OCI-LY3 (cell line): ENCODE measurements around the gene CEP162.

Experiments used
- H2AFZ ChIP-seq: fragments of 200-600, 300-600 bp; shearing (Covaris generic); 2 replicates; pipeline ENCODE4 v1.6.0; 2014; ENCODE audit warnings: antibody characterized with exemption, low read depth, low read length
- H3K27ac ChIP-seq: fragments of 200-600, 300-600 bp; sonication (generic); 2 replicates; pipeline ENCODE4 v1.5.1; 2014; ENCODE audit warnings: mild to moderate bottlenecking, low read length, moderate library complexity, mixed read lengths
- H3K27me3 ChIP-seq: fragments of 200-600, 300-600 bp; sonication (generic); 2 replicates; pipeline ENCODE4 v1.6.1; 2014; ENCODE audit warnings: low read depth, low read length, mixed read lengths
- H3K36me3 ChIP-seq: fragments of 200-600, 300-600 bp; sonication (generic); replicated peaks from 2 replicates; pipeline ENCODE3; 2014; ENCODE audit warnings: low read depth, low read length, mixed read lengths
- H3K4me1 ChIP-seq: fragments of 300-600, 200-600 bp; sonication (generic); 2 replicates; pipeline ENCODE4 v1.6.1; 2014; ENCODE audit warnings: low read length, mixed read lengths
- H3K4me2 ChIP-seq: fragments of 200-600, 300-600 bp; sonication (generic); 2 replicates; pipeline ENCODE4 v1.6.1; 2014; ENCODE audit warnings: low read length, mixed read lengths
- H3K4me3 ChIP-seq: fragments of 300-600, 200-600 bp; sonication (generic); 2 replicates; pipeline ENCODE4 v1.5.1; 2014; ENCODE audit warnings: antibody characterized with exemption, mild to moderate bottlenecking, low read length, moderate library complexity
- H3K79me2 ChIP-seq: fragments of 300-600, 200-600 bp; shearing (Covaris generic); 2 replicates; pipeline ENCODE4 v1.6.1; 2014; ENCODE audit warnings: mild to moderate bottlenecking, low read length, mixed read lengths
- H3K9ac ChIP-seq: fragments of 300-600, 200-600 bp; shearing (Covaris generic); 2 replicates; pipeline ENCODE4 v1.6.0; 2014; ENCODE audit warnings: mild to moderate bottlenecking, low read length, moderate library complexity
- H3K9me3 ChIP-seq: fragments of 200-600, 300-600 bp; shearing (Covaris generic); 2 replicates; pipeline ENCODE4 v1.6.1; 2014; ENCODE audit warnings: low read length, mixed read lengths; ENCODE audit not compliant: insufficient read depth
- H4K20me1 ChIP-seq: fragments of 200-600, 300-600 bp; sonication (generic); 2 replicates; pipeline ENCODE4 v1.6.1; 2016; ENCODE audit warnings: low read length, mixed read lengths; ENCODE audit not compliant: insufficient read depth
- EZH2phosphoT487 ChIP-seq: fragments of 200-600 bp; shearing (Covaris generic); IDR thresholded peaks from 2 replicates; pipeline ENCODE4 v1.6.1; 2018; ENCODE audit warnings: antibody characterized with exemption, mixed run types, low read depth
- TF ChIP-seq, protein P1 (sequence below): fragments of 200-600, 300-600 bp; sonication (generic); IDR thresholded peaks from 2 replicates; pipeline ENCODE4 v1.5.1; 2014; ENCODE audit warnings: antibody characterized with exemption, low read length, low read depth

Gene CEP162

DNA sequence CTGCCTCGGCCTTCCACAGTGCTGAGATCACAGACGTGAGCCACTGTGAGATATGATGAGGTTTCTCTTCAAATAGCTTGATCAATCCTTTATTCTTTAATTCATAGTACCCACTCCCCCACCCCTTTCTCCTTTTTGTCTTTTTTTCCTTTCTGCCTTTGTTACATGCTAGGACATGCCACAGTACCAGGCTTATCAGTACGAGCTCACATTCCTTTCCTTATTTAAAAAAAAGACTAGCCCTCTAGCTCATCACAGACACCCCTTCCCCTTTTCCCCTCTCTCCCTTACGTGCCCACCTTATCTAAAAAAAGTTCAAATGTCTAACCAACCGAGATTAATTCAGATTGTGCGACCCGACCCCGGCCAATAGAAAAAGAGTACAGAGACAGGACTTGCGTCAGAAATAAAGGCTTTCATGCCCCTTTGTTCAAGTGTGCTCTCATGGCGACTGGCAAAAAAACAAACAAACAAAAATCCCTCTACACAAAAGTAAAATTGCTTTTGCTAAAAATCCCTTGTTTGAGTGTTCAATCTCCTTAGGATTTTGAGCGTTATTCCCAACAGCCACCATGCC is 144.7 kb downstream of the CEP162 start:
- no peak for TF ChIP-seq EZH2phosphoT487
- TF ChIP-seq, protein P1, sequence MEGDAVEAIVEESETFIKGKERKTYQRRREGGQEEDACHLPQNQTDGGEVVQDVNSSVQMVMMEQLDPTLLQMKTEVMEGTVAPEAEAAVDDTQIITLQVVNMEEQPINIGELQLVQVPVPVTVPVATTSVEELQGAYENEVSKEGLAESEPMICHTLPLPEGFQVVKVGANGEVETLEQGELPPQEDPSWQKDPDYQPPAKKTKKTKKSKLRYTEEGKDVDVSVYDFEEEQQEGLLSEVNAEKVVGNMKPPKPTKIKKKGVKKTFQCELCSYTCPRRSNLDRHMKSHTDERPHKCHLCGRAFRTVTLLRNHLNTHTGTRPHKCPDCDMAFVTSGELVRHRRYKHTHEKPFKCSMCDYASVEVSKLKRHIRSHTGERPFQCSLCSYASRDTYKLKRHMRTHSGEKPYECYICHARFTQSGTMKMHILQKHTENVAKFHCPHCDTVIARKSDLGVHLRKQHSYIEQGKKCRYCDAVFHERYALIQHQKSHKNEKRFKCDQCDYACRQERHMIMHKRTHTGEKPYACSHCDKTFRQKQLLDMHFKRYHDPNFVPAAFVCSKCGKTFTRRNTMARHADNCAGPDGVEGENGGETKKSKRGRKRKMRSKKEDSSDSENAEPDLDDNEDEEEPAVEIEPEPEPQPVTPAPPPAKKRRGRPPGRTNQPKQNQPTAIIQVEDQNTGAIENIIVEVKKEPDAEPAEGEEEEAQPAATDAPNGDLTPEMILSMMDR: no peak
- no peaks in the 10 kb centered on the region for H3K79me2 ChIP-seq
- H3K9ac ChIP-seq: no peak overlapping the region
- H3K27me3 ChIP-seq: no peaks in the 10 kb centered on the region
- H3K27ac ChIP-seq: no peak overlapping the region
- no peaks in the 10 kb centered on the region for H4K20me1 ChIP-seq
- H3K36me3 ChIP-seq: no peaks in the 10 kb centered on the region
- H3K4me2 ChIP-seq: no peak overlapping the region
- no peak overlapping the region for H2AFZ ChIP-seq
- H3K9me3 ChIP-seq: no peaks in the 10 kb centered on the region
- no peak overlapping the region for H3K4me3 ChIP-seq
- H3K4me1 ChIP-seq: peaks cover 4% of the 10 kb centered on the region; the same call in 1 of the 2 replicates

DNA sequence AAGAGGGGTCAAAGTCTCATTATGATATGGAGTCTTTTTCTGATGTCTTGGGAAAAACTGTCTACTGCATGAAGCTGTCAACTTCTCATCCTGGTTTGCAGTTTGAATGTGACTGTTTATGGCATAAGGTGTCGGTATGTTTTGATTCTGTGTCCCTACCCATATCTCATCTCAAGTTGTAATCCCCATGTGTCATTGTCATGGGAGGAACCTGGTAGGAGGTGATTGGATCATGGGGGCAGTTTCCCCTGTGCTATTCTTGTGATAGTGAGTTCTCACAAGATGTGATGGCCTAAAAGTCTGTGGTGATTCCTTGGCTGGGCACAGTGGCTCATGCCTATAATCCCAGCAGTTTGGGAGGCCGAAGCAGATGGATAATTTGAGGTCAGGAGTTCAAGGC is 146.2 kb downstream of the CEP162 start:
- H3K9ac ChIP-seq: no peak overlapping the region
- H4K20me1 ChIP-seq: no peaks in the 10 kb centered on the region
- no peak overlapping the region for H3K4me2 ChIP-seq
- H3K79me2 ChIP-seq: no peaks in the 10 kb centered on the region
- H3K36me3 ChIP-seq: no peaks in the 10 kb centered on the region
- H2AFZ ChIP-seq: no peak overlapping the region
- no peaks in the 10 kb centered on the region for H3K9me3 ChIP-seq
- H3K27me3 ChIP-seq: no peaks in the 10 kb centered on the region
- H3K27ac ChIP-seq: no peak overlapping the region
- no peak overlapping the region for H3K4me3 ChIP-seq
- TF ChIP-seq EZH2phosphoT487: no peak
- TF ChIP-seq, protein P1: no peak
- H3K4me1 ChIP-seq: peaks cover 4% of the 10 kb centered on the region; the same call in 1 of the 2 replicates

DNA sequence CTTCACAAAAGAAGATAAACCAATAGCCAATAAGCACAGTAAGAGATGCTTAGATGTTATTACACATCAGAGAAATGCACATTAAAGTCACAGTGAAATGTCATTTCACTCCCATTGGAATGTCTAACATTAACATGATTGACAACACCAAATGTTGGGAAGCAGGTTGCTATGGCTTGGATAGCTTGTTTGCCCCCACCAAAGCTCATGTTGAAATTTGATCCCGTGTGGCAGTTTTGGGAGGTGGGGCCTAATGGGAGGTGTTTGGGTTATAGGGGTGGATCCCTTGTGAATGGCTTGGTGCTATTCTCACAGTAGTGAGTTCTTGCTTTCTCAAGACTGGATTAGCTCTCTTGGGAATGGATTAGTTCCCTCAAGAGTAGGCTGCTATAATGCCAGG is 149.1 kb downstream of the CEP162 start:
- Histone ChIP-seq H3K4me2 (no peak overlapping the region), H2AFZ (no peak overlapping the region)
- TF ChIP-seq EZH2phosphoT487: no peak
- TF ChIP-seq, protein P1: no peak

GRCh38 chr6:84077645-84078044 is 149.8 kb downstream of the CEP162 start:
- no peak overlapping the region for H3K27ac ChIP-seq
- H3K36me3 ChIP-seq: no peaks in the 10 kb centered on the region
- no peaks in the 10 kb centered on the region for H3K27me3 ChIP-seq
- H3K79me2 ChIP-seq: no peaks in the 10 kb centered on the region
- H3K9me3 ChIP-seq: no peaks in the 10 kb centered on the region
- H4K20me1 ChIP-seq: no peaks in the 10 kb centered on the region
- H3K4me1 ChIP-seq: peaks cover 4% of the 10 kb centered on the region; the same call in 1 of the 2 replicates
- H2AFZ ChIP-seq: no peak overlapping the region
- no peak overlapping the region for H3K4me2 ChIP-seq
- no peak overlapping the region for H3K4me3 ChIP-seq
- TF ChIP-seq EZH2phosphoT487: no peak
- TF ChIP-seq, protein P1: no peak
- H3K9ac ChIP-seq: no peak overlapping the region

More for the DNA sequence above, 149.1 kb downstream of the CEP162 start:
- no peaks in the 10 kb centered on the region for H3K36me3 ChIP-seq
- no peaks in the 10 kb centered on the region for H3K9me3 ChIP-seq
- H4K20me1 ChIP-seq: no peaks in the 10 kb centered on the region
- H3K27ac ChIP-seq: no peak overlapping the region
- no peak overlapping the region for H3K4me3 ChIP-seq
- no peaks in the 10 kb centered on the region for H3K79me2 ChIP-seq
- no peaks in the 10 kb centered on the region for H3K27me3 ChIP-seq
- H3K4me1 ChIP-seq: peaks cover 4% of the 10 kb centered on the region; the same call in 1 of the 2 replicates
- H3K9ac ChIP-seq: no peak overlapping the region
